IPS DF 6.9 (cell line): Measurements from ENCODE around the gene EBPL.
"Not testable (repeated sequence)": the region's sequence is repeated elsewhere in the genome, so short reads cannot be mapped to it uniquely, and the experiment has no call there.

ENCODE experiments used
- DNase-seq: peaks from one replicate; pipeline ENCODE4 v3.0.0-alpha.2; 2013; ENCODE audit warnings: low read depth, low spot score
- H3K27ac ChIP-seq: one replicate; pipeline ENCODE4 v1.5.1; 2013; ENCODE audit warnings: low read length, control low read depth
- H3K27me3 ChIP-seq: 2 replicates; pipeline ENCODE4 v1.6.1; 2013; ENCODE audit warnings: mild to moderate bottlenecking, low read length; ENCODE audit not compliant: control insufficient read depth, insufficient read depth
- H3K36me3 ChIP-seq: 2 replicates; pipeline ENCODE4 v1.6.1; 2013; ENCODE audit warnings: low read length; ENCODE audit not compliant: control insufficient read depth, insufficient read depth
- H3K4me1 ChIP-seq: 2 replicates; pipeline ENCODE4 v1.6.1; 2013; ENCODE audit warnings: low read length; ENCODE audit not compliant: control insufficient read depth, insufficient read depth
- H3K4me3 ChIP-seq: 2 replicates; pipeline ENCODE4 v1.5.1; 2013; ENCODE audit warnings: mild to moderate bottlenecking, low read length
- H3K9me3 ChIP-seq: 2 replicates; pipeline ENCODE4 v1.6.1; 2013; ENCODE audit warnings: low read length, inconsistent platforms; ENCODE audit not compliant: control insufficient read depth, insufficient read depth
- WGBS: extraction: QIAGEN DNeasy Blood & Tissue Kit; methylation state at CpG from one replicate; pipeline ENCODE4 v1.1.7; 2013; ENCODE audit warnings: mixed read lengths, missing lambda C conversion rate; ENCODE audit not compliant: insufficient read length, insufficient coverage; 5-methylcytosine and 5-hydroxymethylcytosine counted together

EBPL gene

GRCh38 chr13:49690995-49691784, at the start of gene EBPL:
EBPL (minus strand) TSS chr13:49691486; CDS start chr13:49691424, 62 bp downstream.
- Histone ChIP-seq H3K36me3 (peaks cover 2% of the 10 kb centered on the region; the same call in 1 of the 2 replicates), H3K27me3 (no peaks in the 10 kb centered on the region), H3K4me3 (peak within 1 kb of the TSS; percentile 89; the same call in 1 of the 2 replicates), H3K4me1 (no peaks in the 10 kb centered on the region; the same call in 1 of the 2 replicates), H3K27ac (no peak within 1 kb of the TSS), H3K9me3 (no peaks in the 10 kb centered on the region)
- WGBS, result no CpG with 5 or more reads among the region's 67 CpGs
- DNase-seq, result peak; percentile 88

DNA sequence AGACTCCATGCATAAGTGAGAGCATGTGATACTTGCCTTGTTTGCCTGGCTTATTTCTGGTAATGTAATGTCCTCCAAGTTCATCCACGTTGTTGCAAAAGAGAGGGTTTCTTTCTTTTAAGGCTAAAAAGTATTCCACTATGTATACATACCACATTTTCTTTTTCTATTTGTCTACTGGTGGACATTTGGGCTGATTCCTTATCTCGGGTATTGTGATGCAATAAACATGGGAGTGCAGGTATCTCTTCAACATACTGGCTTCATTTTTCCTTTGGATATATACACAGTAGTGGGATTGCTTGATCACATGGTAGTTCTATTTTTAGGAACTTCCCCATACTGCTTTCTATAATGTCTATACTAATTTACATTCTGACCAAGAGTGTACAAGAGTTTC, 49.6 kb upstream of the EBPL start:
- no peak for DNase-seq
- no peaks in the 10 kb centered on the region for H3K36me3 ChIP-seq
- no CpG with 5 or more reads among the region's 2 CpGs for WGBS
- H3K4me1 ChIP-seq, result no peaks in the 10 kb centered on the region
- no peak overlapping the region for H3K27ac ChIP-seq
- no peak overlapping the region for H3K4me3 ChIP-seq
- no peaks in the 10 kb centered on the region for H3K9me3 ChIP-seq
- H3K27me3 ChIP-seq, result no peaks in the 10 kb centered on the region

GRCh38 chr13:49739498-49740187, 48.4 kb upstream of the EBPL start:
- H3K4me3 ChIP-seq, result no peak overlapping the region
- DNase-seq, result no peak
- no CpG with 5 or more reads among the region's 5 CpGs for WGBS
- H3K27ac ChIP-seq, result no peak overlapping the region
- H3K27me3 ChIP-seq, result no peaks in the 10 kb centered on the region
- no peaks in the 10 kb centered on the region for H3K4me1 ChIP-seq
- H3K36me3 ChIP-seq, result no peaks in the 10 kb centered on the region
- H3K9me3 ChIP-seq, result no peaks in the 10 kb centered on the region

GRCh38 chr13:49733181-49733951, 42.1 kb upstream of the EBPL start:
- H3K4me3 ChIP-seq, result no peak overlapping the region
- H3K4me1 ChIP-seq, result no peaks in the 10 kb centered on the region
- no CpG with 5 or more reads among the region's 12 CpGs for WGBS
- H3K9me3 ChIP-seq, result no peaks in the 10 kb centered on the region
- H3K27ac ChIP-seq, result no peak overlapping the region
- DNase-seq, result no peak
- no peaks in the 10 kb centered on the region for H3K36me3 ChIP-seq
- H3K27me3 ChIP-seq, result no peaks in the 10 kb centered on the region

DNA sequence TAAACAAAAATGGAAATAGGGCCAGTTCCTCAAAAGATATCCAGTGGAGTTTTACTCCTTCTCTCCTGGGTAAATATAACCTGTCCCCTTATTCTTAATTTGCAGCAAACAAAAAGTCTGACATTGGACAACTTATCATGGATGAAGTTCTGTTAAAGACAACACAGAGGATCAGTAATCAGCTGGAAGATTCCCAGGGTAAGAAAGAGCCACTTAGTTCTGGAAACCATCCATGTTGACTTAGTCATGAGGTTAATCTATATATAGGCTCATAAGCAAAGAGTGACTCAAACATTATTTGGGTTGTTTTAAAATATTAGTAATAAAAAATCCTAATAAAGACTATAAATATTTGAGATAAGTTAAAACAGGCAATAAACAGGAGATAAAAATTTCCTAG, 40.5 kb upstream of the EBPL start:
- Histone ChIP-seq H3K36me3 (no peaks in the 10 kb centered on the region), H3K27me3 (no peaks in the 10 kb centered on the region), H3K27ac (no peak overlapping the region), H3K9me3 (no peaks in the 10 kb centered on the region), H3K4me3 (no peak overlapping the region), H3K4me1 (no peaks in the 10 kb centered on the region)
- no peak for DNase-seq

DNA sequence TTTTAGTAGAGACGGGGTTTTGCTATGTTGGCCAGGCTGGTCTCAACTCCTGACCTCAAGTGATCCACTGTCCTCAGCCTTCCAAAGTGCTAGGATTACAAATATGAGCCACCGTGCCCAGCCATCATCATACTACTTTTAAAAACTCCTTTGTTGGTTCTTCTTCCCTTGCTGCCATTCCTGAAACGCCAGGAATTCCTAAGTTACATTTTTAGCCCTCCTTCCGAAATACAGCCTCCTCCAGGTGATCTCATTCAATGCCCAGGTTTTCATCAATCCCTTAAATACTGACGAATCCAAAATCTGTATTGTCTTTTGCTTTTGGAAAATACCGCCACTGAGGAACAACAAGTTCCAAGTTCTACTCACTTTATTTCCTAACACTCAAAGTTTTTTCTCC, 25.3 kb upstream of the EBPL start:
- Histone ChIP-seq H3K27me3 (no peaks in the 10 kb centered on the region), H3K4me3 (no peak overlapping the region), H3K27ac (no peak overlapping the region), H3K36me3 (no peaks in the 10 kb centered on the region; the same call in 1 of the 2 replicates), H3K4me1 (no peaks in the 10 kb centered on the region), H3K9me3 (no peaks in the 10 kb centered on the region)
- no peak for DNase-seq
- no CpG with 5 or more reads among the region's 6 CpGs for WGBS

- Histone ChIP-seq H3K9me3 (no peaks in the 10 kb centered on the region), H3K4me3 (no peak overlapping the region), H3K27ac (no peak overlapping the region), H3K27me3 (no peaks in the 10 kb centered on the region), H3K36me3 (no peaks in the 10 kb centered on the region), H3K4me1 (no peaks in the 10 kb centered on the region; the same call in 1 of the 2 replicates)
- no peak for DNase-seq
- WGBS, result no CpG with 5 or more reads among the region's 1 CpG
Observed at GRCh38 chr13:49714757-49715156, 23.5 kb upstream of the EBPL start.

- DNase-seq, result no peak
- Histone ChIP-seq H3K27ac (no peak overlapping the region), H3K4me1 (no peaks in the 10 kb centered on the region; the same call in 1 of the 2 replicates), H3K36me3 (no peaks in the 10 kb centered on the region; the same call in 1 of the 2 replicates), H3K9me3 (no peaks in the 10 kb centered on the region), H3K27me3 (no peaks in the 10 kb centered on the region), H3K4me3 (no peak overlapping the region)
- WGBS, result no CpG with 5 or more reads among the region's 2 CpGs
Observed at GRCh38 chr13:49711218-49711863, 20.1 kb upstream of the EBPL start.

GRCh38 chr13:49704264-49704663, 13.0 kb upstream of the EBPL start:
- not testable (repeated sequence) for H3K4me1 ChIP-seq, H3K27me3 ChIP-seq, H3K9me3 ChIP-seq, H3K36me3 ChIP-seq, H3K4me3 ChIP-seq, H3K27ac ChIP-seq, DNase-seq
- no CpG with 5 or more reads among the region's 7 CpGs for WGBS

DNA sequence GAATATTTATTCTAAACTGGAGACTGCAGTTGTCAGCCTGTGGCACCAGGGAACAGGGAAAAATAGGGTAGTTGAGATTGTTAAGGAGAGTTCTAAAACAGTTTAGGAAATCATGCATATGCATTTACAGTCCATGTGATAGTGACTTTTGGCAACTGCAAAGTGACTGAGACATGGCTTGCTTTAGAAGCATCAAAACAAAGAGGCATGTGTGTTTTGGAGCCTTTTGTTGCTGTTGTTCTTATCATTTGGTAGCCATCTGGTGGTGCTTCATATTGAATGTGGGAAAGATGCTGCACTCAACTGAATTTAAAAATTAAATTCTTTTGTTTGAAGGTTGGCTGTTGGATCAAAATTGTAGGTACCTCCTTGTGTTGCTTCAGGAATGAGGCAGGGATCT, 10.2 kb upstream of the EBPL start:
- Histone ChIP-seq H3K9me3 (no peaks in the 10 kb centered on the region), H3K4me1 (no peaks in the 10 kb centered on the region), H3K27me3 (no peaks in the 10 kb centered on the region), H3K4me3 (no peak overlapping the region), H3K27ac (no peak overlapping the region), H3K36me3 (no peaks in the 10 kb centered on the region; the same call in 1 of the 2 replicates)
- DNase-seq, result no peak
